HepG2 (cell line): ENCODE measurements around the gene GNAZ. TPM values are rescaled to one million over a fixed set of nuclear protein-coding genes. Genes with fewer than 3 reads are reported as not detected.

Source experiments
- ATF7-NPFF ChIP-seq: sonication (generic); formaldehyde crosslinking; IDR thresholded peaks from 2 replicates; pipeline ENCODE4 v1.8.1; 2023; ENCODE audit warnings: mild to moderate bottlenecking, low read depth, missing genetic modification reagents, moderate library complexity
- IKZF4 ChIP-seq: sonication (generic); formaldehyde crosslinking; IDR thresholded peaks from 2 replicates; pipeline ENCODE4 v1.5.1; 2020; ENCODE audit warnings: borderline replicate concordance, mild to moderate bottlenecking, low read depth, missing genetic modification reagents; ENCODE audit errors: not compliant biosample characterization
- RORA ChIP-seq: sonication (generic); formaldehyde crosslinking; IDR thresholded peaks from 2 replicates; pipeline ENCODE4 v1.5.0; 2020; ENCODE audit warnings: mild to moderate bottlenecking, missing genetic modification reagents, moderate library complexity
- ZNF121 ChIP-seq: sonication (generic); formaldehyde crosslinking; IDR thresholded peaks from 2 replicates; pipeline ENCODE4 v1.5.0; 2020; ENCODE audit warnings: mild to moderate bottlenecking, missing genetic modification reagents
- polyA plus RNA-seq, 8 experiments: library from polyadenylated mRNA; depleted of rRNA in 3 of 8; stranded (reverse) in 7 of 8; unstranded in 1 of 8; fragments of >200 nt; fragmentation: Illumina TruSeq in 4 of 8; extraction: Trizol in 4 of 8; gene quantifications; 2 replicates each; pipeline versions ENCODE4 v1.2.1 to v1.2.3, GENCODE V29; 2011 to 2016; ENCODE audit warnings: low read depth in 4 of 8, missing spikeins in 1 of 8, mixed read lengths in 1 of 8; ENCODE audit not compliant: insufficient read depth in 1 of 8
- total RNA-seq, 5 experiments: library from RNA; depleted of rRNA; stranded (reverse); fragments of >200 nt; fragmentation: Illumina TruSeq; extraction: Trizol; gene quantifications; 2 replicates each; pipeline ENCODE4 v1.2.3, GENCODE V29; 2016; ENCODE audit warnings: low read depth in 1 of 5
- TF ChIP-seq, protein P1 (sequence below): sonication (generic); formaldehyde crosslinking; IDR thresholded peaks from 2 replicates; pipeline ENCODE4 v1.4.0; 2020; ENCODE audit warnings: mild to moderate bottlenecking, missing genetic modification reagents
- TF ChIP-seq, protein P2 (sequence below): sonication (generic); formaldehyde crosslinking; conservative IDR thresholded peaks from 2 replicates; pipeline ENCODE4 v1.8.0; 2022; ENCODE audit warnings: mild to moderate bottlenecking, moderate library complexity, missing genetic modification reagents
- TF ChIP-seq, protein P3 (sequence below): sonication (generic); formaldehyde crosslinking; IDR thresholded peaks from 2 replicates; pipeline ENCODE4 v1.5.1; 2020; ENCODE audit warnings: mild to moderate bottlenecking, missing genetic modification reagents, moderate library complexity
- TF ChIP-seq, protein P4 (sequence below): sonication (generic); formaldehyde crosslinking; IDR thresholded peaks from 2 replicates; pipeline ENCODE4 v1.4.0; 2020; ENCODE audit warnings: missing genetic modification reagents
- TF ChIP-seq, protein P5 (sequence below): sonication (generic); IDR thresholded peaks from 2 replicates; pipeline ENCODE4 v1.6.1; 2016; ENCODE audit warnings: low read depth, borderline replicate concordance

GNAZ gene
- total and polyA plus RNA-seq, 2 of the 13 experiments (the other 11 are each of a cell fraction or from before 2014, with no cell fraction given) = 11.4 to 22.3 TPM

DNA sequence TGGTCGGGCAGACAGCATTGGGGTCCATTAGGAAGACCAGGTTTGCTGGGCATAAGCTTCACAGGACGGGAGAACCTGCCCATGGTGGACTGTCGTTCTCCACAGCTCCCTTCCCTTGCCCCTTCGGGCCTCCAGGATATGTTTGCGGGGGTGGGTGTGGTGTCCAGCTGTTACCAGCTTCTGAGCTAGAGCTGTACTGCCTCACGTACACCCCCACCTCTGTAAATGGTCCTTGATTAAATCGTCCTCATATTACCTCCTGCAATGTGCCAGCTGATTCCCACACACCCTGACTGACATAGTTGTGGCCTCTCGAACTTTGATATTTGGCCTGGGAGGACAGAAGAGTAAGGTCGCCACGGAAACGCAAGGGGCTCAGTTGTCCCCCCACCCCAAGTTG is 93.8 kb downstream of the GNAZ start (continued):
- TF ChIP-seq, protein P1, sequence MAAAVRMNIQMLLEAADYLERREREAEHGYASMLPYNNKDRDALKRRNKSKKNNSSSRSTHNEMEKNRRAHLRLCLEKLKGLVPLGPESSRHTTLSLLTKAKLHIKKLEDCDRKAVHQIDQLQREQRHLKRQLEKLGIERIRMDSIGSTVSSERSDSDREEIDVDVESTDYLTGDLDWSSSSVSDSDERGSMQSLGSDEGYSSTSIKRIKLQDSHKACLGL = no peak
- TF ChIP-seq, protein P2, sequence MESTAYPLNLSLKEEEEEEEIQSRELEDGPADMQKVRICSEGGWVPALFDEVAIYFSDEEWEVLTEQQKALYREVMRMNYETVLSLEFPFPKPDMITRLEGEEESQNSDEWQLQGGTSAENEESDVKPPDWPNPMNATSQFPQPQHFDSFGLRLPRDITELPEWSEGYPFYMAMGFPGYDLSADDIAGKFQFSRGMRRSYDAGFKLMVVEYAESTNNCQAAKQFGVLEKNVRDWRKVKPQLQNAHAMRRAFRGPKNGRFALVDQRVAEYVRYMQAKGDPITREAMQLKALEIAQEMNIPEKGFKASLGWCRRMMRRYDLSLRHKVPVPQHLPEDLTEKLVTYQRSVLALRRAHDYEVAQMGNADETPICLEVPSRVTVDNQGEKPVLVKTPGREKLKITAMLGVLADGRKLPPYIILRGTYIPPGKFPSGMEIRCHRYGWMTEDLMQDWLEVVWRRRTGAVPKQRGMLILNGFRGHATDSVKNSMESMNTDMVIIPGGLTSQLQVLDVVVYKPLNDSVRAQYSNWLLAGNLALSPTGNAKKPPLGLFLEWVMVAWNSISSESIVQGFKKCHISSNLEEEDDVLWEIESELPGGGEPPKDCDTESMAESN (CRISPR knock-in tag) = 0 out of 2 replicates have a peak, but pooled peaks have one; percentile 24
- TF ChIP-seq RORA = no peak
- TF ChIP-seq ATF7-NPFF (CRISPR knock-in tag) = peak; percentile 24; the same call in 1 of the 2 replicates
- TF ChIP-seq, protein P3, sequence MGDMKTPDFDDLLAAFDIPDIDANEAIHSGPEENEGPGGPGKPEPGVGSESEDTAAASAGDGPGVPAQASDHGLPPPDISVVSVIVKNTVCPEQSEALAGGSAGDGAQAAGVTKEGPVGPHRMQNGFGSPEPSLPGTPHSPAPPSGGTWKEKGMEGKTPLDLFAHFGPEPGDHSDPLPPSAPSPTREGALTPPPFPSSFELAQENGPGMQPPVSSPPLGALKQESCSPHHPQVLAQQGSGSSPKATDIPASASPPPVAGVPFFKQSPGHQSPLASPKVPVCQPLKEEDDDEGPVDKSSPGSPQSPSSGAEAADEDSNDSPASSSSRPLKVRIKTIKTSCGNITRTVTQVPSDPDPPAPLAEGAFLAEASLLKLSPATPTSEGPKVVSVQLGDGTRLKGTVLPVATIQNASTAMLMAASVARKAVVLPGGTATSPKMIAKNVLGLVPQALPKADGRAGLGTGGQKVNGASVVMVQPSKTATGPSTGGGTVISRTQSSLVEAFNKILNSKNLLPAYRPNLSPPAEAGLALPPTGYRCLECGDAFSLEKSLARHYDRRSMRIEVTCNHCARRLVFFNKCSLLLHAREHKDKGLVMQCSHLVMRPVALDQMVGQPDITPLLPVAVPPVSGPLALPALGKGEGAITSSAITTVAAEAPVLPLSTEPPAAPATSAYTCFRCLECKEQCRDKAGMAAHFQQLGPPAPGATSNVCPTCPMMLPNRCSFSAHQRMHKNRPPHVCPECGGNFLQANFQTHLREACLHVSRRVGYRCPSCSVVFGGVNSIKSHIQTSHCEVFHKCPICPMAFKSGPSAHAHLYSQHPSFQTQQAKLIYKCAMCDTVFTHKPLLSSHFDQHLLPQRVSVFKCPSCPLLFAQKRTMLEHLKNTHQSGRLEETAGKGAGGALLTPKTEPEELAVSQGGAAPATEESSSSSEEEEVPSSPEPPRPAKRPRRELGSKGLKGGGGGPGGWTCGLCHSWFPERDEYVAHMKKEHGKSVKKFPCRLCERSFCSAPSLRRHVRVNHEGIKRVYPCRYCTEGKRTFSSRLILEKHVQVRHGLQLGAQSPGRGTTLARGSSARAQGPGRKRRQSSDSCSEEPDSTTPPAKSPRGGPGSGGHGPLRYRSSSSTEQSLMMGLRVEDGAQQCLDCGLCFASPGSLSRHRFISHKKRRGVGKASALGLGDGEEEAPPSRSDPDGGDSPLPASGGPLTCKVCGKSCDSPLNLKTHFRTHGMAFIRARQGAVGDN (CRISPR knock-in tag) = peak; percentile 64
- TF ChIP-seq, protein P4, sequence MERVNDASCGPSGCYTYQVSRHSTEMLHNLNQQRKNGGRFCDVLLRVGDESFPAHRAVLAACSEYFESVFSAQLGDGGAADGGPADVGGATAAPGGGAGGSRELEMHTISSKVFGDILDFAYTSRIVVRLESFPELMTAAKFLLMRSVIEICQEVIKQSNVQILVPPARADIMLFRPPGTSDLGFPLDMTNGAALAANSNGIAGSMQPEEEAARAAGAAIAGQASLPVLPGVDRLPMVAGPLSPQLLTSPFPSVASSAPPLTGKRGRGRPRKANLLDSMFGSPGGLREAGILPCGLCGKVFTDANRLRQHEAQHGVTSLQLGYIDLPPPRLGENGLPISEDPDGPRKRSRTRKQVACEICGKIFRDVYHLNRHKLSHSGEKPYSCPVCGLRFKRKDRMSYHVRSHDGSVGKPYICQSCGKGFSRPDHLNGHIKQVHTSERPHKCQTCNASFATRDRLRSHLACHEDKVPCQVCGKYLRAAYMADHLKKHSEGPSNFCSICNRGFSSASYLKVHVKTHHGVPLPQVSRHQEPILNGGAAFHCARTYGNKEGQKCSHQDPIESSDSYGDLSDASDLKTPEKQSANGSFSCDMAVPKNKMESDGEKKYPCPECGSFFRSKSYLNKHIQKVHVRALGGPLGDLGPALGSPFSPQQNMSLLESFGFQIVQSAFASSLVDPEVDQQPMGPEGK = peak; percentile 35; the same call in 1 of the 2 replicates
- TF ChIP-seq ZNF121 (CRISPR knock-in tag) = no peak
- TF ChIP-seq IKZF4 (CRISPR knock-in tag) = no peak
- TF ChIP-seq, protein P5, sequence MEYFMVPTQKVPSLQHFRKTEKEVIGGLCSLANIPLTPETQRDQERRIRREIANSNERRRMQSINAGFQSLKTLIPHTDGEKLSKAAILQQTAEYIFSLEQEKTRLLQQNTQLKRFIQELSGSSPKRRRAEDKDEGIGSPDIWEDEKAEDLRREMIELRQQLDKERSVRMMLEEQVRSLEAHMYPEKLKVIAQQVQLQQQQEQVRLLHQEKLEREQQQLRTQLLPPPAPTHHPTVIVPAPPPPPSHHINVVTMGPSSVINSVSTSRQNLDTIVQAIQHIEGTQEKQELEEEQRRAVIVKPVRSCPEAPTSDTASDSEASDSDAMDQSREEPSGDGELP = peak; percentile 74; the same call in 1 of the 2 replicates
